Measurements from ENCODE around the gene MX1.

GRCh38 chr21:41494242-41494641 is 68.2 kb downstream of the MX1 start:
- TF ChIP-seq CTCF (IDR thresholded peaks at IDR 0.05) (no peak), POLR2A (IDR thresholded peaks at IDR 0.05) (no peak), EP300 (IDR thresholded peaks at IDR 0.05) (no peak)

Data from tibial nerve (tissue), 4 donors.